Activated CD4-positive, alpha-beta T cell treated with anti-CD3 and anti-CD28 coated beads for 36 hours (primary cell): ENCODE measurements around the gene SIK3. TPM values are rescaled to one million over a fixed set of nuclear protein-coding genes. Genes with fewer than 3 reads are reported as not detected.
"Not testable (repeated sequence)": the region's sequence is repeated elsewhere in the genome, so short reads cannot be mapped to it uniquely, and the experiment has no call there.

Experiments used
- ATAC-seq: fragments of 200-7000 bp; cut with Tn5 transposase; one replicate; pipeline ENCODE4 v1.10.0; 2021; ENCODE audit warnings: mild to moderate bottlenecking, moderate library complexity
- CTCF ChIA-PET: fragments of 350-600 bp; sonication (Branson Sonifier 250); formaldehyde crosslinking; loops from one replicate; lab custom pipeline; 2021; ENCODE audit warnings: antibody characterized with exemption; lab: Charles Lee
- POLR2A ChIA-PET: fragments of 350-600 bp; sonication (Branson Sonifier 250); formaldehyde crosslinking; loops from one replicate; lab custom pipeline; 2021; ENCODE audit warnings: antibody characterized with exemption, inconsistent platforms; lab: Charles Lee
- DNase-seq: peaks from one replicate; pipeline ENCODE4 v3.0.0-alpha.2; 2020
- H3K27ac Mint-ChIP-seq: one replicate; pipeline ENCODE4 v1.8.0; 2021; ENCODE audit warnings: mixed read lengths
- H3K27me3 Mint-ChIP-seq: one replicate; pipeline ENCODE4 v1.8.0; 2021; ENCODE audit warnings: mixed read lengths
- H3K36me3 Mint-ChIP-seq: one replicate; pipeline ENCODE4 v1.8.0; 2021; ENCODE audit warnings: low read depth, mixed read lengths
- H3K4me1 Mint-ChIP-seq: one replicate; pipeline ENCODE4 v1.8.0; 2021; ENCODE audit warnings: mixed read lengths
- H3K4me3 Mint-ChIP-seq: one replicate; pipeline ENCODE4 v1.8.0; 2021; ENCODE audit warnings: mild to moderate bottlenecking, moderate library complexity, mixed read lengths
- H3K9me3 Mint-ChIP-seq: one replicate; pipeline ENCODE4 v1.8.0; 2021; ENCODE audit warnings: low read depth, mixed read lengths
- intact Hi-C, 2 experiments: fragments of 100-400 bp; cut with DNase I in 1 of 2; cut with micrococcal nuclease in 1 of 2; formaldehyde crosslinking; loops; one replicate each; pipeline versions ENCODE4 v1.14.2 to v1.15.1; 2022 to 2024; cut with DNase I, micrococcal nuclease
- total RNA-seq, 2 experiments: library from RNA; stranded (reverse); gene quantifications; one replicate each; pipeline ENCODE4 v1.2.3, GENCODE V29; 2021

Gene SIK3
- total RNA-seq, 2 experiments from 2014 or later = 23.6 to 25.3 TPM

GRCh38 chr11:117023707-117024106 lies 74.5 kb downstream of the SIK3 start:
- CTCF ChIA-PET = interaction anchor here (0.9 to 1.2 kb wide), 3 partner anchors 12 to 46 kb away, joined by 3 read pairs; no protein-coding TSS in a partner anchor
- not testable (repeated sequence) for H3K36me3 Mint-ChIP-seq, H3K4me3 Mint-ChIP-seq, ATAC-seq, H3K27ac Mint-ChIP-seq, H3K27me3 Mint-ChIP-seq, H3K9me3 Mint-ChIP-seq, DNase-seq
- intact Hi-C loops = loop anchor here in 1 of 2 experiments (5.0 kb wide), 1 partner anchor 141 kb away; no protein-coding TSS in a partner anchor
- POLR2A ChIA-PET = interaction anchor here (0.6 kb wide), 1 partner anchor 13 kb away, joined by 10 read pairs; no protein-coding TSS in a partner anchor
- peaks cover 81% of the 10 kb centered on the region for H3K4me1 Mint-ChIP-seq

DNA sequence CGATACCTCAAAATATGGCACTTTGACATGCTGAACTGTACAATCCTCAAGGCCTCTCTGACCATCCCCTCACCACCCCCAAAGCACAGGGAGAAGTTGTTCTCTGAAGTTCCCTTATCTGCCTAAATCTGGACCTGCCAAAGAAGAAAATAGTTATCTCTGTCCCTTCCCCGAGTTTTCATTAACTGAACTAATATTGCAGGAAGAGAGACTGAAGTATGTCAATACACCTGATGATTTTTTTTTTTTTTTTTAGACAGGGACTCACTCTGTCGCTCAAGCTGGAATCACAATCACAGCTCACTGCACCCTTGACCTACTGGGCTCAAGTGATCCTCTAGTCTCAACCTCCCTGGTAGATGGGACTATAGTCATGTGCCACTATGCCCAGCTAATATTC lies 75.0 kb downstream of the SIK3 start:
- no peak overlapping the region for H3K4me3 Mint-ChIP-seq
- ATAC-seq (no peak), DNase-seq (no peak)
- H3K4me1 Mint-ChIP-seq = peaks cover 79% of the 10 kb centered on the region
- H3K9me3 Mint-ChIP-seq = peaks cover 1% of the 10 kb centered on the region
- peaks cover 4% of the 10 kb centered on the region for H3K36me3 Mint-ChIP-seq
- intact Hi-C loops = loop anchor here in 1 of 2 experiments (5.0 kb wide), 1 partner anchor 141 kb away; no protein-coding TSS in a partner anchor
- CTCF ChIA-PET = interaction anchor here (0.9 to 1.2 kb wide), 4 partner anchors 12 to 50 kb away, joined by 3 read pairs; no protein-coding TSS in a partner anchor
- no peaks in the 10 kb centered on the region for H3K27me3 Mint-ChIP-seq
- POLR2A ChIA-PET = interaction anchor here (0.6 to 1.0 kb wide), 2 partner anchors 12 to 13 kb away, joined by 4 to 10 read pairs; no protein-coding TSS in a partner anchor
- peak overlapping the region; percentile 35 for H3K27ac Mint-ChIP-seq

- no peak overlapping the region for H3K4me3 Mint-ChIP-seq
- DNase-seq (no peak), ATAC-seq (peak; percentile 43)
- intact Hi-C loops = loop anchor here in 1 of 2 experiments (1.0 to 5.0 kb wide), 4 partner anchors 11 to 140 kb away; no protein-coding TSS in a partner anchor
- H3K36me3 Mint-ChIP-seq = peaks cover 4% of the 10 kb centered on the region
- H3K4me1 Mint-ChIP-seq = peaks cover 78% of the 10 kb centered on the region
- H3K27ac Mint-ChIP-seq = peak overlapping the region; percentile 56
- peaks cover 1% of the 10 kb centered on the region for H3K9me3 Mint-ChIP-seq
- ChIA-PET POLR2A (interaction anchor here (1.0 kb wide), 2 partner anchors 11 to 208 kb away, joined by 4 to 10 read pairs; no protein-coding TSS in a partner anchor), CTCF (interaction anchor here (0.7 to 1.2 kb wide), 3 partner anchors 42 to 306 kb away, joined by 3 read pairs; no protein-coding TSS in a partner anchor)
- no peaks in the 10 kb centered on the region for H3K27me3 Mint-ChIP-seq
Measured at GRCh38 chr11:117022526-117022925, 75.7 kb downstream of the SIK3 start.

GRCh38 chr11:117020869-117021564 lies 77.2 kb downstream of the SIK3 start:
- intact Hi-C loops = loop anchor here in 1 of 2 experiments (5.0 kb wide), 1 partner anchor 139 kb away; no protein-coding TSS in a partner anchor
- CTCF ChIA-PET = interaction anchor here (0.6 to 1.6 kb wide), 7 partner anchors 10 to 230 kb away, joined by 3 to 6 read pairs (median 3); partner anchors contain the start of gene APOA5
- Mint-ChIP-seq H3K9me3 (no peaks in the 10 kb centered on the region), H3K4me1 (peaks cover 66% of the 10 kb centered on the region), H3K27me3 (no peaks in the 10 kb centered on the region), H3K27ac (peak overlapping the region; percentile 58), H3K4me3 (no peak overlapping the region), H3K36me3 (peaks cover 4% of the 10 kb centered on the region)
- DNase-seq (peak; percentile 44), ATAC-seq (peak; percentile 25)
- POLR2A ChIA-PET = interaction anchor here (1.1 to 2.6 kb wide), 3 partner anchors 10 to 42 kb away, joined by 4 to 14 read pairs (median 14); no protein-coding TSS in a partner anchor

- intact Hi-C loops = loop anchor here in 1 of 2 experiments (5.0 kb wide), 1 partner anchor 138 kb away; no protein-coding TSS in a partner anchor
- CTCF ChIA-PET = interaction anchor here (0.6 to 1.6 kb wide), 11 partner anchors 9 to 312 kb away, joined by 3 to 5 read pairs (median 3); no protein-coding TSS in a partner anchor
- H3K4me1 Mint-ChIP-seq = peaks cover 60% of the 10 kb centered on the region
- ATAC-seq (peak; percentile 14), DNase-seq (peak; percentile 62)
- H3K9me3 Mint-ChIP-seq = no peaks in the 10 kb centered on the region
- peaks cover 4% of the 10 kb centered on the region for H3K36me3 Mint-ChIP-seq
- H3K27ac Mint-ChIP-seq = no peak overlapping the region
- POLR2A ChIA-PET = interaction anchor here (0.6 to 2.6 kb wide), 8 partner anchors 9 to 90 kb away, joined by 3 to 14 read pairs (median 6); no protein-coding TSS in a partner anchor
- no peak overlapping the region for H3K4me3 Mint-ChIP-seq
- H3K27me3 Mint-ChIP-seq = no peaks in the 10 kb centered on the region
Measured at GRCh38 chr11:117020287-117020686, 77.9 kb downstream of the SIK3 start.

DNA sequence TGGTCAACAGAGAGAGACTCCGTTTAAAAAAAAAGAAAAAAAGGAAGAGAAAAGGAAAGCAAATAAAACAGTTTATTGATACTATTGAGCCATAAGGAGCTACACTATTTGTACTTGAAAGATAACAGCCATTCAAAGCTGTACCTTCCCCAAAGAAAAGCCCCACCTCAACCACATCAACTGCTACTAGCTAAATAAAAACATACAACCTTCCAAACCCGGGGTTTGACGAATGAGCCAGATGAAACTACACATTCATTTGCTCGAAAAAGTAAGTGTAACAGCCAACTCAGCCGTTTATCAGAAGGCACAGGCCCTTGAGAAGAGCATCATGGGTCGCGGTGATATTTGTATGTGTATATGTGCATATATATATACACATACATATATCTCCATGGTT lies 78.4 kb downstream of the SIK3 start:
- Mint-ChIP-seq H3K27ac (peak overlapping the region; percentile 47), H3K27me3 (no peaks in the 10 kb centered on the region), H3K4me3 (no peak overlapping the region), H3K9me3 (no peaks in the 10 kb centered on the region), H3K36me3 (peaks cover 4% of the 10 kb centered on the region), H3K4me1 (peaks cover 56% of the 10 kb centered on the region)
- DNase-seq (peak; percentile 27), ATAC-seq (peak; percentile 30)
- ChIA-PET POLR2A (interaction anchor here (0.6 to 2.6 kb wide), 8 partner anchors 9 to 90 kb away, joined by 3 to 14 read pairs (median 6); no protein-coding TSS in a partner anchor), CTCF (interaction anchor here (0.6 to 1.6 kb wide), 10 partner anchors 9 to 313 kb away, joined by 3 to 5 read pairs (median 4); no protein-coding TSS in a partner anchor)
- intact Hi-C loops = loop anchor here in 1 of 2 experiments (5.0 kb wide), 1 partner anchor 138 kb away; no protein-coding TSS in a partner anchor

DNA sequence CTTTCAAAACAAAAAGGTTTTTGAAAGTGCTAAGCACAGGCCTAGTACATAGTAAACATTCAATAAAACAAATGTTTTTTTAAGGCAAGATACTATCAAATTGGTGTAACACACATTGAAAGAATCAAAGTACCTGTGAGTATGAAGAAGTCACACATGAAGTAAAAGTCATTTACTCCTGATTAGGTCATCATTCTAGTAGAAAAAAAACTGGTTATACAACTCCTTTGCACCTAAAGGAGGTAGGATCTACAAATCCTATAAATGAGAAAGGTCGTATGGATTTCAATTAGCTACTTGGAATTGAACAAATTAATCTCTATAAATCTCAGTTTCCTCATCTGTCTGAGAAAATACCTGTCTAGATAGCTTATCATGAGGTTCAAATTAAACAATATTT lies 80.8 kb downstream of the SIK3 start:
- ATAC-seq = no peak

GRCh38 chr11:117016747-117017146 lies 81.5 kb downstream of the SIK3 start:
- ATAC-seq = no peak
- H3K27ac Mint-ChIP-seq = no peak overlapping the region
- H3K4me1 Mint-ChIP-seq = peaks cover 48% of the 10 kb centered on the region
- H3K9me3 Mint-ChIP-seq = no peaks in the 10 kb centered on the region
- no peaks in the 10 kb centered on the region for H3K27me3 Mint-ChIP-seq
- intact Hi-C loops = no loop called here
- CTCF ChIA-PET = interaction anchor here (0.6 to 0.9 kb wide), 2 partner anchors 22 to 29 kb away, joined by 3 read pairs; no protein-coding TSS in a partner anchor
- peaks cover 4% of the 10 kb centered on the region for H3K36me3 Mint-ChIP-seq
- no peak for DNase-seq
- POLR2A ChIA-PET = no interaction called here
- no peak overlapping the region for H3K4me3 Mint-ChIP-seq

More for the DNA sequence above, 80.8 kb downstream of the SIK3 start:
- DNase-seq = no peak
- ChIA-PET POLR2A (no interaction called here), CTCF (interaction anchor here (0.6 to 1.4 kb wide), 5 partner anchors 14 to 62 kb away, joined by 3 to 5 read pairs (median 3); no protein-coding TSS in a partner anchor)
- H3K27me3 Mint-ChIP-seq = no peaks in the 10 kb centered on the region
- H3K27ac Mint-ChIP-seq = no peak overlapping the region
- intact Hi-C loops = no loop called here
- no peaks in the 10 kb centered on the region for H3K9me3 Mint-ChIP-seq
- H3K4me1 Mint-ChIP-seq = peaks cover 46% of the 10 kb centered on the region
- H3K36me3 Mint-ChIP-seq = peaks cover 4% of the 10 kb centered on the region
- no peak overlapping the region for H3K4me3 Mint-ChIP-seq

DNA sequence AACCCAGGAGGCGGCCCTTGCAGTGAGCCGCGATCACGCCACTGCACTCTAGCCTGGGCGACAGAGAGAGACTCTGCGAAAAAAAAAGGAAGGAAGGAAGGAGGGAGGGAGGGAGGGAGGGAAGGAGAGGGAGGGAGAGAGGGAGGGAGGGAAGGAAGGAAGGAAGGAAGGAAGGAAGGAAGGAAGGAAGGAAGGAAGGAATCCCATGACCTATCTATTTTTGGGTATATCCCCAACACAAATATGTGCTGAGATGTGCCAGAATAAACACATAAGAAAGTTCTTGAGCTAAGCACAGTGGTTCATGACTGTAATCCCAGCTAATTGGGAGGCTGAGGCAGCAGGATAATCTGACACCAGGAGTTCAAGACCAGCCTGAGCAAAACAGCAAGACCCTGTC lies 82.0 kb downstream of the SIK3 start:
- DNase-seq (no peak), ATAC-seq (no peak)
- H3K27me3 Mint-ChIP-seq = no peaks in the 10 kb centered on the region
- CTCF ChIA-PET = no interaction called here
- H3K9me3 Mint-ChIP-seq = no peaks in the 10 kb centered on the region
- peaks cover 4% of the 10 kb centered on the region for H3K36me3 Mint-ChIP-seq
- POLR2A ChIA-PET = no interaction called here
- H3K27ac Mint-ChIP-seq = no peak overlapping the region
- H3K4me3 Mint-ChIP-seq = no peak overlapping the region
- H3K4me1 Mint-ChIP-seq = peaks cover 49% of the 10 kb centered on the region
- intact Hi-C loops = no loop called here

DNA sequence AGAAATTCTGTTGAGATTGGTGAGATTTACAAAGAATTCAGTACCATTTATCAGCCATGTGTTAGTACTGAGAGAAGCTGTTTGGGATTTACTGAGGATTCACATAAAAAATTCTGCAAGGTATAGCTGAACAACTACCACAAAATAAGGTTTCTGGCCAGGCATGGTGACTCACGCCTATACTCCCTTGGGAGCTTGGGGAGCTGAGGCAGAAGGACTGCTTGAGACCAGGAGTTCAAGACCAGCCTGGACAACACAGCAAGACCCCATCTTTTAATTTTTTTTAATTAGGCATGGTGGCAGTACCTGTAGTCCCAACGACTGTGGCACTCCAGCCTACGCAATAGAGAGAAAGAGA lies 86.7 kb downstream of the SIK3 start:
- Mint-ChIP-seq H3K36me3 (peaks cover 4% of the 10 kb centered on the region), H3K4me1 (peaks cover 39% of the 10 kb centered on the region), H3K9me3 (no peaks in the 10 kb centered on the region), H3K4me3 (no peak overlapping the region), H3K27ac (peak overlapping the region; percentile 67), H3K27me3 (no peaks in the 10 kb centered on the region)
- CTCF ChIA-PET = interaction anchor here (0.6 to 2.4 kb wide), 10 partner anchors 10 to 88 kb away, joined by 3 to 9 read pairs (median 4); no protein-coding TSS in a partner anchor
- intact Hi-C loops = loop anchor here (1.0 to 2.0 kb wide), 11 partner anchors 11 to 158 kb away; partner anchors contain the start of gene SIK3 (in 1 of the 2)
- ATAC-seq (no peak), DNase-seq (peak; percentile 42)
- POLR2A ChIA-PET = interaction anchor here (0.5 to 2.1 kb wide), 16 partner anchors 9 to 218 kb away, joined by 3 to 17 read pairs (median 5); no protein-coding TSS in a partner anchor
